ENCODE data around the gene IGSF8. TPM values are rescaled to one million over a fixed set of nuclear protein-coding genes. Genes with fewer than 3 reads are reported as not detected.

Gene IGSF8
- total RNA-seq, 1 experiment from 2014 or later, result 22.4 TPM

DNA sequence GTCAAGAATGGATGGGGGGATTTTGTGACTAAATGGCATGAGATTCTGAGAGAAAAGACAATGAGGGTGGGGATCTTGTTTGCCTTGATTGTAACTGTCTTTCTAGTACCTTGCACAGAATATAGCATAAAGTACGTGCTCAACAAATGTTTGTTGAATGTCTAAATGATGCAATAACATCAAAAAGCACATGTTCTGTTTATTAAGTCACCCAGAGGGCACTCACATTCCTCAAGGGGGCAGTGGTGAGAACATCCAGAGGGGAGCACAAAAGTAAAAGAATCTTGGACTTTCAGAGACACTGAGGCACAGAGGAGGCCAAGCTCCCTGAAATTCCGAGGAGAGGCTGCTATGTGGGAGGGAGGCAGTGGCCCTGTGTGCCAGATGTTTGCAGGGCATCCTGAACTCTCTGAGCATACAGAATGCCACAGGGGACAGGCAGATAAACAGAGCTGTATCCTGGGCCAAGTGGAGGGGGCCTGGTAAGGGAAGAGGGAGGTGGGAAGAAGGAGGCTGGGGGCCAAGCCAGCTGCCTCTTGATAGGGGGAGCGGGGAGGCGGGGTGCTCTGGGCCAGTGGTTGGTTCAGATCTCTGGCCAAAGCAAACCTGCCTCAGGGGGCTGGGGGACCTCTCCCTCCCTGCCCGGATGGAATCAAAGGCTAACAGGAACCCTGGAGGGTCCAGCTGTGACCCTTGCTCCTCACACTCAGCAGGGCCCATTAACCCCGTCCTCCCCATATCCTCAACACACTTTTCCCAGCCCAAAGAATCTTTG, 10.7 kb upstream of the IGSF8 start:
- DNase-seq (ENCODE audit: extremely low read depth, low read depth), result peak; percentile 74

DNA sequence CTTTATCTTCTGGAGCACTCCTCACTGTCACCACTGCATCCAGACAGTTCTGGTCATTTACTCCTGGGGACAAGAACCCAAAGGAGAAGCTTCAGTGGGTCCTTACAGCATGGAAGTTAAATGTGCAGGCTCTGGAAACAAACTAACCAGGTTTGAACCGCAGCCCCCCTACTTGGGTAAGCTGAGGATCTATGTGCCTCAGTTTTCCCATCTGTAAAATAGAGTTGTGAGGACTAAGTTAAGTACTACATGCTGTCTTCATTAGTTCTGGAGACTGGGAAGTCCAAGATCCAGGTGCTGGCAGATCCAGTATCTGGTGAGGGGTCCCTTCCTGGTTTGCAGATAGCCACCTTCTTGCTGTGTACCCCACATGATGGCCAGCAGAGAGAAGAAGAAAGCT, 9.1 kb upstream of the IGSF8 start:
- DNase-seq (ENCODE audit: extremely low read depth, low read depth), result no peak

DNA sequence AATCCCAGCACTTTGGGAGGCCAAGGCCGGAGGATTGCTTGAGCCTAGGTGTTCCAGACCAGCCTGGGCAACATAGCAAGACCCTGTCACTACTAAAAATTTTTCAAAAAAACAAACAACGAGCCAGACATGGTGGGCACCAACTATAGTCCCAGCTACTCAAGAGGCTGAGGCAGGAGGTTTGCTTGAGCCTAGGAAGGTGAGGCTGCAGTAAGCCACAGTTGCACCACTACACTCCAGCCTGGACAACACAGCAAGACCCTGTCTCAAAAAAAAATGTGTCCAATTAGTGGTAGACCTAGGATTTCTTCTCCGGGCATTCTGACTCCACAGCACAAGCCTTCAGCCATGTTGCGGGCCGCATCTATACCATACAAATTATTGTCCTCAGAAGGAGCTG, 6.7 kb upstream of the IGSF8 start:
- DNase-seq (ENCODE audit: extremely low read depth, low read depth), result no peak

DNA sequence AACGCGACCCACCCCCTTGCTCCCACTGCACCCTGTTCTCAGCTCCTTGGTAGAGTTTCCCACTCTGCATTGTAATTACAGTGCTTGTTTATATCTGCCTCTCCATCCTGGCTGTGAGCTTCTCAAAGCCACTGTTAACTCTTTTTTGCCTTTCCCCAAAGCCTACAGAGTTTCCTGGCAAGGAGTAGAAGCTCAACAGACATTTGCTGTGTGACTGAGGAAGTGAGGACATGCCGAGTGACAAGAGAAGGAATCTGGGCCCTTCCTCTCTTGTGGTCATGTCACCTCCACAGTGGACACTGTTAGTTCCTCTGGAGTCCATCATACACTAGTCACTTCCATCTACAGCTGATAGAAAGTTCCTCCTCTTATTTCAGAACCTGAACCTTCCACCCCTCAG, 6.1 kb upstream of the IGSF8 start:
- DNase-seq (ENCODE audit: extremely low read depth, low read depth), result no peak

DNA sequence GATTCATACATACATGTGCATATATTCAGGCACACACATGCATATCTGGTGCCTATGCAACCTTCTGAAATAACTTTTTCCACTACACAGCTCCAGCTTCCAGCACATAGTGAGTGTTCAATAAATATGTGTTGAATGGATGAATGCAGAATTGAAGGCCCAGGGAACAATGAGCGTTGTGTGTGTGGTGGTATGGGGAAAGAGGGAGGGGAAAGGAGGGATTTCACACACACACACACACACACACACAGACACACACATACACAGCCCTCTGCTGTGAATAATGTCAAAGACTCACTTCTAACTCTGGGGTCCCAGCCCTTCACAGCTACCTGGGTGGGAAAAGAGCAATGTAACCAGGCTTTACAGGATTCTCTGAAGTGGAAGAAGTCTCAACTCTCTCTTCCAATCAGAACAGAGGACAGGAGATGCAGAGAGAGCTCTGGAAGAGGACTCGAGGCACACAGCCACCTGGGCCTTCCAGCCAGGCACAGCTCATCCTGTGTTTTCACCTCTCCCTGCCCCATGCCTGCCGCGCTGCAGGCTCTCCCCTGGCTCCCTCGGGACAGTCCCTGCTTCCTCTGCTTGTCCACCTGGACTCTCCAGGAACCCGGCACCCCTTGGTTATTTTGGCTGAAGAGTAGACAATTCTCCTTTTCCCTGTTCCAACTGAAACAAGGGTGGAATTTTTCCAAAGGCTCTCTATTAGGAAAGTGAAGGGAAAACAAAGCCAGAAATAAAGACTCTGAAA, 5.4 kb upstream of the IGSF8 start:
- DNase-seq (ENCODE audit: extremely low read depth, low read depth), result no peak

DNA sequence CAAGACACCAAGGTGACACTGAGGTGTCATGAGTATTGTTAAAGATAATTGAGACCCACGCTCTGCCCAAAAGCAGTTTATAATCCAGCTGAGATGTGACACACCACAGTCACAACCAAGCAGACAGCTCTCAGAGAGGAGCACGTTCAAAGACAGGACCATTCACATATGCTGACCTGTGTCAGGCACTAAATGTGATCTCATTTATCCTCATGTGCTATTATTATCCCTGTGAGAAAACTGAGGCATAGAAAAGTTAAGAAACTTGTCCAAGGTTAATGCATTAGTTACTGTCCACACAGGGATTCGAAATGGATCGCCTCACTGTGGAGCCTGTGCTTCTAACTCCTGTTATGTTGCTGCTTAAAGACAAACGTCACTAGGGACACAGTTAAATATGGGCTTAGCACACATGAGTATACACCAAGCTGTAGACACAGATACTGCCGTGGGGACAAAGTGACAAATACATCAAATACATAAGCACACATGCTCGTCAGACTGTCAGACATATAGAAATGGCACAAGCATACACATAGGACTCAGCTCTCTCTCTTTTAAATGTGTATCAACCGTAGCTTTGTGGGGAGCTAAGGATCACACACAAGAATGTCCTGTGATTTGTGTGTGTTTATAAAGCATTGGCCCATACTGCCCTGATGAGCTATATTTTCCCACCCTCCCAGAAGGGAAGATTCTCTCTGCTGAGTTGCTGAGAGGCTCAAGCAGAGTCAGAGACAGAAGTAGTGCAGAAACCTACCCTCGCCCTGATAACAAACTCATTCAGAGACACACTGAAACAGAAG, 3.5 kb upstream of the IGSF8 start:
- no peak for DNase-seq (ENCODE audit: extremely low read depth, low read depth)

DNA sequence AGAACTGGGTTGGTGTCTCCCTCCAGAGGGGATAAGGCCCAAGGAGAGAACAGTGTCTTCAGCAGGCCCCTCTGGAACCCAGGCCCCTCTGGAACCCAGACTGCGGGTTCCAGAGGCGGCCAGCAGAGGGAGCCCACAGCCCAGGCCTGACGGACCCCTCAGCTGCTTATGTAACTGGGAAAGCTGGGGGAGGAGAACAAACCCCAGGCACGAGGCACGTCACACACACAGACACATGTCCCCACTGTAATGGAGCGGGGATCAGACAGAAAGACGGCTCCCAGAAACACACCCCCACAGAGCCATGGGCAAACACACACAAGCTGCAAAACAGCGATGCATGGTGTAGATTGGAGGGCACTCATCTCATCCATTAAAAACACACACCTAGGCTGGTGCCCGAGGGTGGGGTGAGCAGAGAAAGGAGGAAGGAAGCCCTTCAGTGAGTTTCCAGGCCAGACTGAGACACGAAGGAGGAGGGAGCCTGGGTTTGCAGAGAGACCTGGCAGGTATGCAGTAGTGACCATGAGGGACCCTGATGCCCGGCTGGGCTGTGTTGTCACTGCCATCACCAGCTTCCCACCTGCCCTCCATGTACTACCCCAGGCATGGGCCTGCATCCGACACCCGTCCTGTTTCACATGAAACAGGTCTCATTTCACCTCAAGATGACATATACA, 2.8 kb upstream of the IGSF8 start:
- DNase-seq (ENCODE audit: extremely low read depth, low read depth), result peak; percentile 75

DNA sequence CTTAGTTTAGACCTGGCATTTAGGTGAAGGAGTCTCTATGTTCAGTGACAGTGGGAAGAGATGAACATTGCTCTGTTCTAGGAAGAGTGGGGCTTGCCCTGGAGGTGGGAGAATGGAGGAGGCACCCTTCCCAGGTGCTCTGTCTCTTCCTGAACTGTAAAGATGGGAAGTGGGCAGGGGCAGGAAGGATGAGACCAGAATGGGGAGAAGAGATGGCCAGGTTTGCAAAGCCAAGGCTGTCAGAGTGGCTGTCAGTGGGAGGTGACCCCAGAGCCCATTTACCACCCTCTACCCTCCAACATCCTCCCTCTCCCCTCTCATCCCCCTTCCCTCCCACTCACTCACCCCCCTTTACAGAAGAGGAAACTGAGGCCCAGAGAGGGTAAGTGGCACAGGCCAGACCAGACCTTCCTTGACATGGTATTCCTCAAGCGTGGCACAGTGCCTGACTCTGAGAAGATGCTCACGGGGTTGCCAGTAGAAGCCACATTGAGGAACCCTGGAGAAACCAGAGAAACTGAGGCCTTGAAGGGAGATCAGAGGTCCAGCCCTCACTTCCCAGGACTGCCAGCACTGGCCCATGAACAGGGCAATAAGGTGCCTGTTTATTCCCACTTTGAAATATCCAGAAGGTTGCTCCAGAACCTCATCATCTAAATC, 1.4 kb upstream of the IGSF8 start:
- DNase-seq (ENCODE audit: extremely low read depth, low read depth), result no peak

DNA sequence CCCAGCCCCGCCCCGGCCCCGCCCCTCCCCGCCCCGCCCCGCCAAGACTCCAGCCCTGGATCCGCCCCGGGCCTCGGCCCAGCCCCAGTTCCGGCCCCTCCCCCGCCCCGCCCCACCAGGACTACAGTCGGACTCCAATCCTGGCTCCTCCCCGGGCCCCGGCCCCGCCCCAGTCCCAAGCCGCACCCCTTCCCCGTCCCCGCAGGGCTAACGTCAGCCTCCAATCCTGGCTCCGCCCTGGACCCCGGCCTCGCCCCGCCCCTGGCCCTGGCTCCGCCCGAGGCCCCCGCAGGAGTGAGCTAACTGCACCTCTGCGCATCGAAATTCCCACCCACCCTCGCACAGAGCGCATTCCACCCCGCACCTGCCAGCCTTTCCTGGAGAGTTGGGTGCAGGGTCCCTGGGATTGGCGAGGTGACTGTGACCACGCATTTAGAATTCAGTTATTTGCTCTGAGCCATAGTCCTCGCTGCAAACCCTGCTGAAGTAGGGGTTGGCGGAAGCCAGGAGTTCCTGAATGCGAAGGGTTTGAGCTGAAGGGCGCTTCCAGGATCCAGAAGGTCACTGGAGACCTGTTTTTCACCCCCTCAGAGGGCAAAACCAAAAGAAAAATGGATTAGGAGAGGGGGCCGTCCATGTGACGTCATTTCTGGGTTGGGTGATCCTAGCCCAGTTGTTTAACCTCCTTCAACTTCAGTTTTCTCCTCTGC, 588 bp upstream of the IGSF8 start:
- DNase-seq (ENCODE audit: extremely low read depth, low read depth), result peak; percentile 96

DNA sequence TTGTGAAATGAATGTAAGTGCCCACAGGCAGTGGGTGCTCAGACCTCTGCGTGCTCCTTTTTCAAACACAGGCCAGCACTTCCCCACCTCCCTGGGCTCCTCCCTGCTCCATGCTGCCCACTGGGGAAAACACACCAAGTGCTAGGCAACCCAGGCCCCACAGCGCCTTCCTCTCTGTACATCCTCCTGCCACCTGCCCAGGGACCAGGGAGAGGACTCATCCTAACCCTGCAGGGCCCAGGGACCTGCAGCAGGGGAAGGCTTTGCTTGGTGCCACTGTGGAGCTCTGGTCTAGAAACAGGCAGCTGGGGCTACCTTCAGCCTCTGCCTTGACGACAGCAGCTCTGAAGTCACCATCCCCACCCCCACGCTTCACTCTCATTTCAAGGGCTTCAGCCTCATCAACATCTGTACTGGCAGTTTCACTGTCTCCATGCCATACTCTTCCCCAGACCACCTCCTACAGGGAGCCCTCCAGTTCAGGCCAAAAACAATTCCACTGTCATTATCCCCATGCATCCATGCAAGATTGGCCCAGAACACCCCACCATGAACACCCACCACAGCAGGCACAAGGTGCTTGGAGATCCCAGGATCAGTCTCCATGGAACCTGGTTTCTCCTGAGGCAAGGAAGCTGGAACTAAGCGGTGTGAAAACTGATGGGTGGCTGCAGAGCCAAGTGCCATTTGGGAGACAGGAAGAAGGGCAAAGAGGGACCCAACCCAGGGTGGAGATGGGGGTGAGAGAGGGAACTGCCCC, 1.1 kb downstream of the IGSF8 start:
- DNase-seq (ENCODE audit: extremely low read depth, low read depth), result no peak

DNA sequence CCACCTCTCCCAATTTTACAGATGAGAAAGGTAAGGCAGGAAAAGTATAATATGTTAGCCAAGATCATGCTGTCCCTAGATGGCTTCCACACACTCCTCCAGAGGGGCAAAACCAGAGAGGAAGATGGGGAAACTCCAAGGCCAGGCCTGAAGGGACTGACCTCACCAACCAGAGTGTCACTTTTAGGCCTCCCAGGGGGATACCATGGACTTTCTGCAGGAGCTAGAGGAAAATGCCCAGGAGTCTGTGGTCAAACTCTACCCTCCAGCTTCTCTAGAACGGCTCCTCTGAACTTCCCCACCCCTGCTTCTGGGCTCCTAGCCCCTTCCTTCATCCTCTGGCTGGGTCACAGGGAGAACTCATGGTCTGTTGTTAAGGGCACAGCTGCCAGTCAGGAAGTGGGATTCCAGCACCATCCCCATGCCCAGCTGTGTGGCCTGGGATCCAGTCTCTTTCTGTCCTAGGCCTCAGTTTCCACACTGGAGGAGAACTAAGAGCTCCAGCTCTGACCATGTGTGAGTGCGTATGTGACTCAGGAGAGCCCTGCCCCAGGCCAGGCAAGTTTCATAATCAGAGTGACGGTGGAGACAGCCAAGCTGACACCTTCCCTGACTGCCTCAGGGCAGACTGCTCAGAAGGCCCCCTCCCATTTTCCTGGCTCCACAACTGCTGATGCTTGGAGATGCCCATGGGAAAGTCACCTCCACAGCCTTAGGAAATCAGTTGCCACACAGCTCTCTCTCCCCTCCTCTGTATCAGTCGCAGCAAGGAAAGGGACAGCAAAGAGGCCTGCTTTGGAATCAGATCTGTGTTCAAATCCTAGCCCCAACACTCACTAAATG, 1.9 kb downstream of the IGSF8 start:
- peak; percentile 53 for DNase-seq (ENCODE audit: extremely low read depth, low read depth)

DNA sequence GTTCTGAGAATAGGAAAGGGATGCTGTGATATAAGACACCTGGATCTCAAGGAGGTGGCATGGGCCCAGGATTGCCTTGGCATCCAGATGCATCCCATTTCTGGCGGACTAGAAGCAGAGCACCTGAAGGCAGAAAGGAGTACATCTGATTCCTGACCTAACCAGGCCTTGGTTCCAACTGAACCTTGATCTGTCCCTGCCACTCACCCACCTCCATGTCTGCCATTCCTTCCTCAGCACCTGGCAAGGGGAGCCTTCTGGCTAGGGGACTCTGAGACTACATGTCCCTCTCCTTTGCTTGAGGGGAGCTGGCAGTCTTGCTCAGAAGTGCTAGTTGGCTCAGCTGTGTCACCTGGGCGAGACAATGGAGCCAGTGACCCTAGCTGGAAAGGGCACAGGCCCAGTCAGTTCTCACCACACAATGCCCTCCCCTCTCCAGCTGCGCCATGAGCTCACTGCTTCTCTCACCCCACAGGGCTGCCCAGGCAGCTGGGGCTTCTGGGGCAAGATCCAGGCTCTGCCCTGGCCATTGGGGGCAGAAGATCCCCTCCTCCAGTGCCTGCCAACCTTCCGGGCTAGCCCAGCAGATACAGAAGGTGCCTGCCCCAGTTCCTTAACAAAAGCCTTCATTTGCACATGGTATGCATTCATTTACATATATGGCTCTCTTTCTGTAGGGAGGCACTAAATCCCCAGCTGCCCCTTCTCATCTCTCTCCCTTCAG, 2.9 kb downstream of the IGSF8 start:
- no peak for DNase-seq (ENCODE audit: extremely low read depth, low read depth)

DNA sequence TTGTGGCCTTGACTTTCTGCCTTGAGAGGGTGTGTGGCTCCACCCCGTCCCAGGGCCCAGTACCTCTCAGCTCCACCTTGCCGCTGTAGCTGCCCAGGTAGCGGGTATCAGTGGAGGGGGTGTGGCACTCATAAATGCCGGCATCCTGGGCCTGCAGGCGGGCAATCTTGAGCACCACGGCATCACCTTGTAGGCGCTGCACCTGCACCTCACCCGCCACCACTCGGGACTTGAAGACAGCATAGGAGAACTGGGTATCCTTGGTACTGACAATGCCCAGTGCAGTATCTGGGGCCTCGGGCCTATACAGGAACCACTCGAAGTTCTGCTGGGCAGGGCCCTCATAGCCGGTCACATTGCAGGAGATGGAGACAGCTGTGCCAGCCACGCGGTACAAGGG, 3.6 kb downstream of the IGSF8 start:
- no peak for DNase-seq (ENCODE audit: extremely low read depth, low read depth)

DNA sequence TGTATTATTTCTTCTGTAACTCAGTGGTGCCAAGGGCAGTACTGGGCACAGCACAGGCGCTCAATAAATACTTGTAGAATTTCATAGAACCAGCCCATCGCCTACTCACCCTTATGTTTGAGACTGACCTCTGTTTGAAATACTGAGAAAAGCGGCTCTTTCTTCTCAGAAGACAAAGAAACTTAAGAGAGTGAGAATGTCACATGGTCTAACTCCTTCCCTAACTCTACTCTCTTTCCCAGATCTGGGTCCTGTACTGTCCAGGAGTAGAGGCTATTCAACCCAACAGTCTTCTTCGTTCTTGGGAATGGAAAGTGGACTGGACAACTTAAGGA, 4.2 kb downstream of the IGSF8 start:
- no peak for DNase-seq (ENCODE audit: extremely low read depth, low read depth)

DNA sequence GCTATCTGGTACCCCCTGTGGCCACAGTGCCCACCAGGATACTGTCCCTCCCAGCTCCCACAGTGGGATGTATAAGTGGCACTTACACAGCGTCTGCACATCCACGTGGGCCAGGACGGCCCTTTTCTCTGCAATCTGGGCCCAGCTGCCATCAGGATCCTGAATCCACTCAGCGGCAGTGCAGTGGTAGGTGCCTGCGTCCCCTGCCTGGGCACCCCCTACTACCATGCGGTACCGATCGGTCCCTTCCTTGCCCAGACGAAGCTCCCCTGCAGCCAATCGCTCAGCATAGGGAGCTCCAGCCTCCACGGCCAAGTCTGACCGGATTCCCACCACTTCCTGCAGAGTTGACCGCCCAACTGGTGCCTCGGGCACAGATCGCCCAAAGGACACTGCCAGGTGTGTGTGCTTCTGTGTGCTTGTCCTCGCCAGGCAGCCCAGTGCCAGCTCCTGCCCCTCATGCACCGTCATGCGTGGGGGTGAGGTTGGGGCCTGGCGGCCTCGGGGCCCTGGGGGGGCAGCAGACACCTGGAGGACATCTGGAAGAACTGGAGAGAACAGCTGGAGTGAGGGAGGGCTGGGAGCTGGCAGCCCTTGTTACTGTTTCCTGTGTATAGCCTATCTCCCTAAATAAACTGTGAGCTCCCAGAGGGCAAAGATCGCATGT, 4.7 kb downstream of the IGSF8 start:
- no peak for DNase-seq (ENCODE audit: extremely low read depth, low read depth)

DNA sequence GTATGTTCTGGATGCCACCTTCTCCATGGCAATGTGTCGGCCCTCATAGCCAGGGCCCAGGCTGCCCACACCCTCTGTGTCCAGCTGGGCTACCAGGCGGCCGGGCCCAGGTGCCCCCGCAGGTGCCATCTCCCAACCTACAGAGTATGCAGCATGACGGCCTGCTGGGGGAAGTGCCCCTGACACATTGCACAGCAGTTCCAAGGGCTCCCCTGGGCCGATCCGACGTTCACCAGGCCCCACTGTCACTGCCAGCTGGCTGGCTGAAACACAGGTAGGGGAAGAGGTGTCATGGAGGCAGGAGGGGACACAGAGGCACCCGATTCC, 5.4 kb downstream of the IGSF8 start:
- no peak for DNase-seq (ENCODE audit: extremely low read depth, low read depth)
